Right forelimb (tissue), 1 donor: ENCODE measurements around the gene WDR83.
"Not testable (repeated sequence)": the region's sequence is repeated elsewhere in the genome, so short reads cannot be mapped to it uniquely, and the experiment has no call there.

Experiments used
- DNase-seq: peaks from one replicate; pipeline ENCODE4 v3.0.0-alpha.2; 2018

The WDR83 gene, protein sequence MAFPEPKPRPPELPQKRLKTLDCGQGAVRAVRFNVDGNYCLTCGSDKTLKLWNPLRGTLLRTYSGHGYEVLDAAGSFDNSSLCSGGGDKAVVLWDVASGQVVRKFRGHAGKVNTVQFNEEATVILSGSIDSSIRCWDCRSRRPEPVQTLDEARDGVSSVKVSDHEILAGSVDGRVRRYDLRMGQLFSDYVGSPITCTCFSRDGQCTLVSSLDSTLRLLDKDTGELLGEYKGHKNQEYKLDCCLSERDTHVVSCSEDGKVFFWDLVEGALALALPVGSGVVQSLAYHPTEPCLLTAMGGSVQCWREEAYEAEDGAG

DNA sequence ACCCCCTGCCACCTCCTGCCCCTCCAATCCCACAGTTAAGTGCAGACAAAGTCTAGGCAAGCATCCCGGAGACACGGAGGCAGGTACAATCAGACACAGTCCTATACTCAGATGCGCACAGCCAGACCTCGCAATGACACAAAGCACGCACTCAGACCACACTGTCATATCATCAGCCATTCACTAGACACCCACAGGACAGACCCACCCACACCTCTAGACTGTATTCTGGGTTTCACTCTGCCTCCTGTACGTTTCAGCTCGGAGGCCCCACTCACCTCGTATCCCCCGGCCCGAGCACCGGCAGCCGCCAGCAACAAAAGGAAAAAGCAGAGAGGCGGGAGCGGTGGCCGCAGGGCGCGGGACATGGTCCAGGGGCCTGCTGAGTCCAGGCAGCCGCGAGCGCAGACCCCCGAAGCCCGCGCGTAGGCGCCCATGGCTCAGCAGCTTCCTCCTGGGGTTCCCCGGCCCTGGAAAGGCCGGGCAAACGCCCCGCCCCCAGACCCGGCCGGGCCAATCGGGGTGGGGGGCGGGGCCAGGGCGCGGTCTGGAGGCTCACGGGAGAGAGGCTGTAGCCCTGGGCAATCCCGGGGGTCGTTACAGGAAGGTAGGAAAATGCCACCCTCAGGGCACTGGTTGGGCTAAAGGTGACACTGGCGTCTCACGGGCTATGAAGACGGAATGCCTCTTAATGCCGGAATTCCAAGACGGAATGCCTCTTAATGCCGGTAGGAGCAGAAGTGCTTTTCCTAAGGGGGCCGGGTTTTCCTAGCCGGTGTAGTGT lies at the start of gene WDR83, which contains the start of gene MAN2B1:
Gene WDR83, plus strand, starts transcription at position 543 of the 784 bp plus-strand sequence. CDS start 2,984 bp downstream, outside the sequence.
Gene MAN2B1, minus strand, starts transcription at position 478 of the 784 bp plus-strand sequence. Its CDS starts 41 bp downstream, at position 437.
- peak; percentile 82 for DNase-seq

DNA sequence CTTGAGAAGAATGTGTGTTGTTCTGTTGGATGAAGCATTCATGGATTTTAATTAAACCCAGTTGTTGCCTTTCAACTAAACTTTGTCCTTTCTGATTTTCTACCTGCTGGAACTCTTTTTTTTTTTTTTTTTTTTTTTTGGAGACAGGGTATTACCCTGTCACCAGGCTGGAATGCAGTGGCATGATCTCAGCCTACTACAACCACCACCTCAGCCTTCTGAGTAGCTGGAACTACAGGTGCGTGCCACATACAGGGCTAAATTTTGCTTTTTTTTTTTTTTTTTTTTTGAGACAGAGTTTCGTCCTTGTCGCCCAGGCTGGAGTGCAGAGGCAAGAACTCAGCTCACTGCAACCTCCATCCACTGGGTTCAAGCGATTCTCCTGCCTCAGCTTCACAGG lies 49.0 kb upstream of the WDR83 start:
- no peak for DNase-seq

DNA sequence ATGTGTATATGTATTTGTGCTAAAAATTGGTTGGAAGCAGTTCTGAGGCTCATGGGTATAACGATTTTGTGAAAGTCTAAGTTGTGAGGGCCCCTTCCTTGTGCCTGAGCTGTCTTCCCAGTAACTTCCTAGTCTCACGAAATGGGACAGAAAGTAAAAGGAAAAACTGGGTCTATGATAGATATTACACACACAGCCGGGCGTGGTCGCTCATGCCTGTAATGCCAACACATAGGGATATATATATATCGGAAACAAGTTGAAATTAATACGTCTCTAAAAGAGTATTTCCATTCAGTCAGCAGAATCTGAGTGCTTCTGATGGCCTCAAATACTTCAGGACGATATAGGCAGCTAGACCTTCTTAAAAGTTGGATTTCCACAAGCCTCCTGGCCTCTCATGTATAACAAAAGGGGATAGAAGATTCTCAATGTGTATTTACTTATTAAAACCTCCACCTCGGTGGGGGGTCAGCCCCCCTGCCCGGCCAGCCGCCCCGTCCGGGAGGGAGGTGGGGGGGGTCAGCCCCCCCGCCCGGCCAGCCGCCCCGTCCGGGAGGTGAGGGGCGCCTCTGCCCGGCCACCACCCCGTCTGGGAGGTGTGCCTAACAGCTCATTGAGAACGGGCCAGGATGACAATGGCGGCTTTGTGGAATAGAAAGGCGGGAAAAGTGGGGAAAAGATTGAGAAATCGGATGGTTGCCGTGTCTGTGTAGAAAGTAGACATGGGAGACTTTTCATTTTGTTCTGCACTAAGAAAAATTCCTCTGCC lies 45.2 kb upstream of the WDR83 start:
- not testable (repeated sequence) for DNase-seq

DNA sequence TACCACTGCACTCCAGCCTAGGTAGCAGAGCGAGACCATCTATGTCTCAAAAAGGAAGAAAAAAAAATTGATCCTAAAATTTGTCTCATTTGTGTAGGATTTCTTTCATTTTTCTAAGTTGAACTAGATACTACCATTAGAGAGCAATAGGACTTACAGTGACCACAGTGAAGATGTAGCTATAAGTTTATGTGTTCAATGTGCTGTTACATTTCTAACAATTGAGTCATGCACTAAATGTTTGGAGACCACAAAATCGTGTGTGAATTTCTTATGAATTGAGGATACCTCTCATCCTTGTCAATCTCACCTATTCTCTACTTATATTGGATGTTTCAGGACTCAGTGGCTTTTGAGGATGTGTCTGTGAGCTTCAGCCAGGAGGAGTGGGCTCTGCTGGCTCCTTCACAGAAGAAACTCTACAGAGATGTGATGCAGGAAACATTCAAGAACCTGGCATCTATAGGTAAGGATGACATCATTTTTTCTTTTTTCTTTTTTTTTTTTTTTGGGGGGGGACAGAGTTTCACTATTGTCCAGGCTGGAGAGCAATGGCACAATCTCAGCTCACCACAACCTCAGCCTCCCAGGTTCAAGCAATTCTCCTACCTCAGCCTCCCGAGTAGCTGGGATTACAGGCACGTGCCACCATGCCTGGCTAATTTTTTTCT lies 43.1 kb upstream of the WDR83 start:
- no peak for DNase-seq

DNA sequence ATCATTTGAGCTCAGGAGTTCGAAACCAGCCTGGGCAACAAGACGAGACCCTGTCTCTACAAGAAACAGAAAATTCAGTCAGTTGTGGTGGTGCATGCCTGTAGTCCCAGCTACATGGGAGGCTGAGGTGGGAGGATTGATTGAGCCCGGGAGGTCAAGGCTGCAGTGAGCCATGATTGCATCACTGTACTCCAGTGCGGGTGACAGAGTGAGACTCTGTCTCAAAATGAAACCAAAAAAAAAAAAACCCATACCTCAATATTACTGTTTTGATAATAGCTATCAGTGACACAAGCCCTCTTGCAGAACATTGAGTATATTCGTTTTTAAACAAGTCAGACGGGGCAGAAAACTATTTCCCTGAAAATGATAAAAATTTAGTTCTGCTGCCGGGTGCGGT lies 39.6 kb upstream of the WDR83 start:
- no peak for DNase-seq

DNA sequence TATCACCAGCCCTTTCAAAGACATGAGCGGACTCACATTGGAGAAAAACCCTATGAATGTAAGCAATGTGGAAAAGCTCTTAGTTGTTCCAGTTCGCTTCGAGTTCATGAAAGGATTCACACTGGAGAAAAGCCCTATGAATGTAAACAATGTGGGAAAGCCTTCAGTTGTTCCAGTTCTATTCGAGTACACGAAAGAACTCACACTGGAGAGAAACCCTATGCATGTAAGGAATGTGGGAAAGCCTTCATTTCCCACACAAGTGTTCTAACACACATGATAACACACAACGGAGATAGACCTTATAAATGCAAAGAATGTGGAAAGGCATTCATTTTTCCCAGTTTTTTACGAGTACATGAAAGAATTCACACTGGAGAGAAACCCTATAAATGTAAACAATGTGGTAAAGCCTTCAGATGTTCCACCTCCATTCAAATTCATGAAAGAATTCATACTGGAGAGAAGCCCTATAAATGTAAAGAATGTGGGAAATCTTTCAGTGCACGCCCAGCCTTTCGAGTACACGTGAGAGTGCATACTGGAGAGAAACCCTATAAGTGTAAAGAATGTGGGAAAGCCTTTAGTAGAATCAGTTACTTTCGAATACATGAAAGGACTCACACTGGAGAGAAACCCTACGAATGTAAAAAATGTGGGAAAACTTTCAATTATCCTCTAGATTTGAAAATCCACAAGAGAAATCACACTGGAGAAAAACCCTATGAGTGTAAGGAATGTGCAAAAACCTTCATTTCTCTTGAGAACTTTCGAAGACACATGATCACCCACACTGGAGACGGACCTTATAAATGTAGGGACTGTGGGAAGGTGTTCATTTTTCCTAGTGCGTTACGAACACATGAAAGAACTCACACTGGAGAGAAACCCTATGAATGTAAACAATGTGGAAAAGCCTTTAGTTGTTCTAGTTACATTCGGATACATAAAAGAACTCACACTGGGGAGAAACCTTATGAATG lies 38.3 kb upstream of the WDR83 start:
- DNase-seq: no peak

DNA sequence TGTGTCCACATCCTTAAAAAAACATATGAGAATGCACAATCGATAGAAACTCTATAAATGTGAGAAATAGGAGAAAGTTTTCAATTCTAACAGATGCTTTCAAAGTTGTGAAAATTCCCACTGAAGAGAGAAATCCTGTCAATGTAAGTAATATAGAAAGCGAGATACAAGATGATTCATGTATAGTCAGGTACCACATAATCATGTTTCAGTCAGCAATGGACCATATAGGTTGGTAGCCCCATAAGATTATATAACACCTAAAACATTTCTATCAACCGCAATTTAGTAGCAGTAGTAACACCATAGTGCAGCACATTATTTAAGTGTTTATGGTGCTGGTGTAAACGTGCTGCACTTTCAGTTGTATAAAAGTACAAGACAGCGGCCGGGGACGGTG lies 37.4 kb upstream of the WDR83 start:
- DNase-seq: no peak

DNA sequence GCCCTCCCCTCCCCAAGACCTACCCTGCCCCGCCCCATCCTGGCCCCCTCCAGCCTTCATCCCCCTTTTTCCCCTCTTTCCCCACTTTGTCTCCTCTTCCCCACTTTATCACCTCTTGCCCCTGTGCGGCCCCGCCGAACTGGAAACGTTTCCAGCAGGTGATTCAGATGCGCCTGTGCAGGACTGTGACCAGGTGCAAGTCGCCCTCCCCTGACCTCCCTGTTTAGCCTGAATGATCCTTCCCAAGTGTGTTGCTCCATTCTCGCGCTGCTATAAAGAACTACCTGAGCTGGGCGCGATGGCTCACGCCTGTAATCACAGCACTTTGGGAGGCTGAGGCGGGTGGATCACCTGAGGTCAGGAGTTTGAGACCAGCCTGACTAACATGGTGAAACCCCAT lies 30.0 kb upstream of the WDR83 start:
- no peak for DNase-seq

DNA sequence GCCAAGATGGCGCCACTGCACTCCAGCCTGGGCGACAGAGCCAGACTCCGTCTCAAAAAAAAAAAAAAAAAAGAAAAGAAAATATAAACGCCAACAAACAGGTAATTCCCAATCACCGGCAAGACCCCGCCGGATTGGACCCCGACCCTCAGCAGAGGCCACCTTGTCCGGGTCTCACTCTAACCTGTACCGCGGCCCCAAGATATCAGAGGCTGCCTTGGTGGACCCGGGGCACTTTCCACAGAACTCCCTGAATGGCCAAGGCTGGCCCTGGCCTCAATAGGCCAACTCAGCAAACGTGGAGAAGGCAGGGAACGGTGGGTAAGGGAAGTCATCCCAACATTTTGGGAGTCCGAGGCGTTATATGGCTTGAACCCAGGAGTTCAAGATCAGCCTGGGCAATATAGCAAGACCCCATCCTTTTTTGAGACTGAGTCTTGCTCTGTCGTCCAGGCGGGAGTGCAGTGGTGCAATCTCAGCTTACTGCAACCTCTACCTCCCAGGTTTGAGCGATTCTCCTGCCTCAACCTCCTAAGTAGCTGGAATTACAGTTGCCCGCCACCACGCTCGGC lies 27.9 kb upstream of the WDR83 start:
- DNase-seq: no peak

DNA sequence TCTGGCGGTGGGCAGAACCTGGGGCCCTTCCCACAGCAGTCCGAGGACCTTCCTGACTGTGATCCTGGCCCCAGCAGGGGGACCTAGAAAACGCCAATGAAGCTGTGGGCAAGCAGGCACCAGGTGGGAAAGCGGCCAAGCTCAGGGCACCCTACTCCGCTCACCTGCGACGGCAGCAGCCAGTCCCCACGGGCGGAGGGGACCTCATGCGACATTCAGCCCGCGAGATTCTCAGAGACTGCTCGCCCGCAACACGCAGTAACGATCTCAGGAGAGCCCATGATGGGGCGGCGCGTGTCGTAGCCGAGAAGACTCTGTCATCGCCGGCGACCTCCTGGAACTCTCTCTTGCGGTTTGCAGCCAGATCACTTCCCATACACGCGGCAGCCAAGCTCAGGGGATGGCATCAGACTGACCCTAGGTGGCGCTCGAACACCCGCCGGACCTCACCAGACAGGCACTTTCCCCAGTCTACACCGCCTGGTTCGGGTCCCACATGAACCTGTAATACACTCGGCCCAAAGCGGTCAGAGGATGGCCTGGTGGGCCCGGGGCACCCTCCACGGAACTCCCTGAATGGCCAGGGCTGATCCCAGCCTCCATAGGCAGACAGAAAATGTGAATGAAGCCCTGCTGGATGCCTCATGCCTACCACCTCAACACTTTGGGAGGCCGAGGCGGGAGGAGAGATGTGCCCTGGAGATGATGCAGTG lies 26.6 kb upstream of the WDR83 start:
- peak; percentile 83 for DNase-seq

DNA sequence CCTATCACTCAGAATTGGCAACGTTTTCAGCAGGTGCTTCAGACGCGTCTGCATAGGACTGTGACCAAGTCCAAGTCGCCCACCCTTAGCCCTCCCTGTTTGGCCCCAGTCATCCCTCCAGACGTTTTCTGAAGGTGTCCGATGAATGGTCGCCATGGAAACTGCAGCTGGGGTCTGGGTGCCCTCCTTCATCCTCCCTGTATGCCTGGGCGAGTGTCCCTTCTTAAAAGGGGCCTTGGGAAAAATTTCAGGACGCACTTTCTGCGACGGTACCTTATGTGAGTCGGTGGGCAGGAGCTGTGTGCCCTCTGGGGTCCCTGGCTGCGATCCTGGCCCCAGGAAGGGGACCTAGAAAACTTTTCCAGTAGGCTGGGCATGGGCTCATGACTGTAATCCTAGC lies 25.2 kb upstream of the WDR83 start:
- no peak for DNase-seq

DNA sequence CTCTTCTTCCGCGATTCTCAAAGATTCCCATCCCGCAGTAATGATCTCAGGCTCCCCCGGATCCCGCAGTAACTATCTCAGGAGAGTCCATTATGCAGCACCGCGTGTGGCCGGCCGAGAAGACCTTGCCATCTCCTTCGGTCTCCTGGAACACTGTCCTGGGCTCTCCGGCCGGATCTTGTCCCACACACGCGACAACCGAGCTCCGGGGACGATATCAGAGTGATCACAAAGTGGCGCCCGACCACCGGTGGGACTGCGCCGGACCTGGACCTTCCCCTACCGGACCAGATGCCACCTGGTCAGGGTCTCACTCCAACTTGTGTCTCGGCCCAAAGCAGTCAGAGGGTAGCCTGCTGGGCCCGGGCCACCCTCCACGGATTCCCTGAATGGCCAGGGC lies 24.1 kb upstream of the WDR83 start:
- DNase-seq: no peak

DNA sequence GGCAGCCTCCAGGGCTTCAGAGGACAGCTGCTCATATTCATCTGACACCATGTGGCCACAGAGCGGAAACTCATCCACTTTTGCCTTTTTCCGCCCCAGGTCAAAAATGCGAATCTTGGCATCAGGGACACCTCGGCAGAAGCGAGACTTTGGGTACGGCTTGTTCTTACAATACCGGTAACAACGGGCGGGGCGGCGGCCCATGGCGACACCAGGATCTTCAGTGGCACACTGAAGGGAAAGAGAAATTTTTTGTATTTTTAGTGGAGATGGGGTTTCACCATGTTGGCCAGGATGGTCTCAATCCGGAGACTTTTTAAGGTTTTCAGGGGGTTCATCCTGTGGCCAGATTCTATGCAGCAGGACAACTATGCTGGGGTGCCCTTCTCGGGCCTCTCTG lies 22.9 kb upstream of the WDR83 start:
- not testable (repeated sequence) for DNase-seq

DNA sequence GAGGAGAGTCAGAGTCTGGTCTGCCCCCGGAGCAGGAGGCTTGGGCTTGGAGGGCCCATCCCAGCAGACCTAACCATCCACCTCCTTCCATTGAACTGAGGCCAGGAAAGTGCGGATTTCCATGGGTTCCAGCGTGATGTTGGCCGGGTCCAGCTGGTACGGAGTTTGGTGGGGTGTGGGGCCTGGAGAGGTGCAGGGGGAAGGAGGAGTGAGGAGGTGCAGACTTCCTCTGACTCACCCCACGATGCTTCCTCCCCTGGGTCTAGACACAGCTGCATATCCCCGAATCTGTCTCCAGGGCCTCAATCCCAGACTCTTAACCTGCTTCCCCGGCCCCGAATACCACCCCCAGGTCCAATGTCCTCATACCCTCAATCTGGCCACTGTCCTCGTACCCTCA lies 20.1 kb upstream of the WDR83 start:
- DNase-seq: no peak

DNA sequence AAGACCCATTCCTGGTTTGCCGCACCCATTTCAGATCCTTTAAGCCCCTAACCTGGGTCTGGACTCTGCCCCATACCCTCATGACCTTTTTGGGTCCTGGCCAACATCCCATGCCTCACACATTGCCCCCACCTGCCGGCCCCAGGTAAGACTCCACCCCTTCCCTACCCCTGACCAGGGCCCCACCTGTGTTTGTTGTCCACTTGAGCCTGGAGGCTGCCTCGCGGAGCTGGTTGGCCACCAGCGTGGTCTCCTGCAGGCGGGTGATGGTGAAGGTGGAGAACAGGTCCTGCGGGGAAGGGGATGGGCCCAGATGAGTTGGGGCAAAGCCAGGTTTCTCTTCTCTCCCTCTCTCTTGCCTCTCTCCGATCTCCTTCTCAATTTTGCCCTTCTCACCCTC lies 19.6 kb upstream of the WDR83 start:
- no peak for DNase-seq

DNA sequence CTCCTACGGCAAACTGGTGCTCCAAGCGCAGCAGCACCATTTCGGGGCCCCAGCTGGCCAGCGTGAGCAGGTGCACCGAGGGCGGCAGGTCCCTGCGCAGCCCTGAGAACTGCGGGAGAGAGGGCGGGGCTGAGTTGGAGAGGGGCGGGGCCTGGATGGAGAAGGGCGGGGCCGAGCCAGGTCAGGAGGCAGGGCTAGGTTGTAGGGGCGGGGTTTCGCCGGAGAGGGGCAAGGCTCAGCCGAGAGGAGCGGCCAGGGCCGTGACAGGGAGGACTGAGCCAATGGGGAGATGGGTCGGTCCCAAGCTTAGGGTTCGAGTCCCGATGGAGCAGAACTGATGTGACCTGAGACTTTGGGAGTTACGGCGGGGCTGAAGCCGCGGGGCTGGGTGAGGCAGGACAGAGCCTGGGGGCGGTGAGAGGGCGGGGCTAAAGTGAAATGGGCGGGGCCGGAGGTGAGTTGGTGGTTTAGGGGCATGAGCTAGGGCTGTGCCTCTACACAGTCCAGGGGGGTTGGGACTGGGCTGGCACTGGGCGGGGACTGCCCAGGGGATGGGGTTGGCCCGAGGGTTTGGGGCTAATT lies 19.0 kb upstream of the WDR83 start:
- no peak for DNase-seq

DNA sequence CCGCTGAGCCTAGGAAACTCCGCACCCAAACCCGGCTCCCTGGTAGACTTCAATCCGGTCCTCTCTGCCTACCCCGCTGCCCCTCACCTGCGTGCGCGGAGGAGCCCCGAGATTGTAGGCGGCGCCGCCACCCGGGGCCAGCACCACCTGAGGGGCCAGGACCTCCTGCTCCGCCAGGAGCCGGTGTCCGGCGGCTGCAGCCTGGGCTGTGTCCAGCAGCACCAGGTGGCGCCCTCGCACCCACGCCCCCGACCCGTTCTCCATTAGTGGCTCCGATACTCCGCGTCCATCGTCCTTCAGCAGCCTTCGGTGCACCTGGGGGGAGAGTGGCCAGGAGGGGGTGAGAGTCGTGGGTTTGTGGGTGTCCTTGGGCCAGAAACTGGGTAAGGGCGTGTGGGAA lies 18.5 kb upstream of the WDR83 start:
- no peak for DNase-seq

DNA sequence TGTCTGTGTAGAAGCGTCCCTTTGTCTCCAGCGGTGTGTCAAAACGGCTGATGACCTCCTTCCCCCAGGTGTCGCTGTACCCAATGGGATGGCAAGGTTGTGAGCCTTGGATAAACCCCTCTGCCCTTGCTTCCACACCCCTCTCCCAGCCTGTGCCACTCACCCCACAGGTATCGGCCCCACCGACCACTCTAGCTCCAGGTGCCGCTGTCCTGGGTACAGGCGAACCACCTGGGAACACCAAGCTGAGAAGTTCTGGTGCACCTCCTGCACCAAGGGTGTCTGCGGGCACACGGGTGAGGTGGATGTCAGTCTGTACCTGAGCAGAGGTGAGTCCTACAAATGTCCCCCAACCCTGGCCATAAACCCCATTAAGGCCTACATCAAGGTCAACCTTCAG lies 16.7 kb upstream of the WDR83 start:
- DNase-seq: no peak

DNA sequence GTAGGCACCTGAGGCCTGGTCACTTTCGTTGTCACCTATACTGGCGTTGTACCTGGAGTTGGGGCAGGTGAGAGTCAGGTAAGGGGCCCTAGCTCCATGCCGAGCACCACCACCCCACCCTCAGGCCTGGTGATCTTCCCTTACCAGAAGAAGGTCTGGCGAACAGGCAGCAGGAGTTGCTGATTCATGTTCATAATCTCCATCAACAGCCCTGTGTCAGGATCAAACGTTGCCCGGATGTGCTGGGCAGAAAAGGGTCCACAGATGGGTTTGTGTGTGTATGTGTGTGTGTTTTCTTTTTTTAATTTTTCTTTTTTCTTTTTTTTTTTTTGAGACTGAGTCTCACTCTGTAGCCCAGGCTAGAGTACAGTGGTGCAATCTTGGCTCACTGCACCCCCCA lies 14.4 kb upstream of the WDR83 start:
- DNase-seq: no peak

DNA sequence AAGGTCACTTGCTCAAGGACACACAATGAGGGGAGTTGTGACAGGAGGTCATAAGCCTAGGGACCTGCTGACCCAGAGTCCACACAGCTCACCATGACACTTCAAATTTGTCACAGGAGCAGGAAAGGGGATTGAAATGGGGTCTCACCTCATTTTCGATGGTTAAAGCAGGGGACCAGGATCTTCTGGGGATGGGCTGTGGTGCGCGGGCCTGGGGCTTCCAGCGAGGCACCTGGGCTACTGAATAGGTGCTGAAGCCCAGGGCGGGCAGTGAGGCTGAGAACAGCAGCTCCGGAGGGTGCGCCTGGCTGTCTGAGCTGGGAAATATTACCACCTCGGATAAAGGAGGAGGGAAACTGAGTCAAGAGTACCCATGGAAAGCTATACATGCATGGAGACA lies 11.1 kb upstream of the WDR83 start:
- no peak for DNase-seq
